ENCODE results near the gene HLA-DRA.

The HLA-DRA gene

GRCh38 chr6:32439602-32440214 lies at the start of gene HLA-DRA:
TSS of gene HLA-DRA (plus strand) at chr6:32439887. CDS start at chr6:32439951, 64 bp downstream.
- H3K4me2 ChIP-seq: peak within 1 kb of the TSS; percentile 81
- peak within 1 kb of the TSS; percentile 98 for H3K9ac ChIP-seq
- no peaks in the 10 kb centered on the region for H3K9me3 ChIP-seq
- TF ChIP-seq Cebpa-rat (IDR thresholded peaks at IDR 0.05): no peak
- H3K4me1 ChIP-seq: peaks cover 72% of the 10 kb centered on the region
- no peaks in the 10 kb centered on the region for H3K27me3 ChIP-seq
- peaks cover 36% of the 10 kb centered on the region for H3K36me3 ChIP-seq
- peak within 1 kb of the TSS; percentile 85 for H3K4me3 ChIP-seq
- peak within 1 kb of the TSS; percentile 99 for H3K27ac ChIP-seq
- H4K20me1 ChIP-seq: peaks cover 44% of the 10 kb centered on the region

GRCh38 chr6:32391505-32391904 lies 48.2 kb upstream of the HLA-DRA start:
- no peak overlapping the region for H3K9ac ChIP-seq
- no peaks in the 10 kb centered on the region for H3K9me3 ChIP-seq
- H3K27me3 ChIP-seq: no peaks in the 10 kb centered on the region
- no peak overlapping the region for H3K27ac ChIP-seq
- H3K4me2 ChIP-seq: no peak overlapping the region
- H3K4me3 ChIP-seq: no peak overlapping the region
- no peak for TF ChIP-seq Cebpa-rat (IDR thresholded peaks at IDR 0.05)
- H4K20me1 ChIP-seq: no peaks in the 10 kb centered on the region
- peaks cover 11% of the 10 kb centered on the region for H3K4me1 ChIP-seq
- H3K36me3 ChIP-seq: no peaks in the 10 kb centered on the region

- no peaks in the 10 kb centered on the region for H4K20me1 ChIP-seq
- H3K27me3 ChIP-seq: no peaks in the 10 kb centered on the region
- H3K4me1 ChIP-seq: peaks cover 11% of the 10 kb centered on the region
- no peak for TF ChIP-seq Cebpa-rat (IDR thresholded peaks at IDR 0.05)
- H3K27ac ChIP-seq: no peak overlapping the region; the same call in 1 of the 2 replicates
- H3K4me3 ChIP-seq: no peak overlapping the region
- H3K9ac ChIP-seq: no peak overlapping the region
- H3K4me2 ChIP-seq: peak overlapping the region; percentile 47
- no peaks in the 10 kb centered on the region for H3K36me3 ChIP-seq
- no peaks in the 10 kb centered on the region for H3K9me3 ChIP-seq
Measured at GRCh38 chr6:32393665-32394420, 45.8 kb upstream of the HLA-DRA start.

- Histone ChIP-seq H3K4me1 (peaks cover 11% of the 10 kb centered on the region), H3K9me3 (no peaks in the 10 kb centered on the region), H3K4me2 (no peak overlapping the region), H3K27ac (no peak overlapping the region), H4K20me1 (no peaks in the 10 kb centered on the region), H3K4me3 (no peak overlapping the region), H3K9ac (no peak overlapping the region), H3K27me3 (no peaks in the 10 kb centered on the region), H3K36me3 (no peaks in the 10 kb centered on the region)
- no peak for TF ChIP-seq Cebpa-rat (IDR thresholded peaks at IDR 0.05)
Measured at GRCh38 chr6:32396028-32396427, 43.7 kb upstream of the HLA-DRA start.

GRCh38 chr6:32397252-32397920 lies 42.3 kb upstream of the HLA-DRA start:
- no peak overlapping the region for H3K27ac ChIP-seq
- no peak overlapping the region for H3K9ac ChIP-seq
- H3K27me3 ChIP-seq: no peaks in the 10 kb centered on the region
- H3K4me1 ChIP-seq: peaks cover 11% of the 10 kb centered on the region
- no peak overlapping the region for H3K4me2 ChIP-seq
- no peaks in the 10 kb centered on the region for H3K36me3 ChIP-seq
- H3K9me3 ChIP-seq: no peaks in the 10 kb centered on the region
- no peak overlapping the region for H3K4me3 ChIP-seq
- H4K20me1 ChIP-seq: no peaks in the 10 kb centered on the region
- TF ChIP-seq Cebpa-rat (IDR thresholded peaks at IDR 0.05): no peak

GRCh38 chr6:32401284-32401963 lies 38.3 kb upstream of the HLA-DRA start:
- H3K9me3 ChIP-seq: no peaks in the 10 kb centered on the region
- no peak overlapping the region for H3K4me2 ChIP-seq
- H3K27me3 ChIP-seq: no peaks in the 10 kb centered on the region
- H3K27ac ChIP-seq: no peak overlapping the region
- H3K4me1 ChIP-seq: no peaks in the 10 kb centered on the region
- H3K36me3 ChIP-seq: no peaks in the 10 kb centered on the region
- H3K9ac ChIP-seq: no peak overlapping the region
- no peak for TF ChIP-seq Cebpa-rat (IDR thresholded peaks at IDR 0.05)
- no peak overlapping the region for H3K4me3 ChIP-seq
- no peaks in the 10 kb centered on the region for H4K20me1 ChIP-seq

GRCh38 chr6:32402812-32403211 lies 36.9 kb upstream of the HLA-DRA start:
- no peak overlapping the region for H3K27ac ChIP-seq
- no peak overlapping the region for H3K9ac ChIP-seq
- H3K4me1 ChIP-seq: no peaks in the 10 kb centered on the region
- H3K9me3 ChIP-seq: no peaks in the 10 kb centered on the region
- no peaks in the 10 kb centered on the region for H4K20me1 ChIP-seq
- H3K27me3 ChIP-seq: no peaks in the 10 kb centered on the region
- H3K4me3 ChIP-seq: no peak overlapping the region
- TF ChIP-seq Cebpa-rat (IDR thresholded peaks at IDR 0.05): no peak
- no peaks in the 10 kb centered on the region for H3K36me3 ChIP-seq
- H3K4me2 ChIP-seq: no peak overlapping the region

- Histone ChIP-seq H3K4me1 (no peaks in the 10 kb centered on the region), H3K27ac (no peak overlapping the region), H3K36me3 (no peaks in the 10 kb centered on the region), H3K4me2 (no peak overlapping the region), H3K9me3 (no peaks in the 10 kb centered on the region), H3K4me3 (no peak overlapping the region), H4K20me1 (no peaks in the 10 kb centered on the region), H3K27me3 (no peaks in the 10 kb centered on the region), H3K9ac (no peak overlapping the region)
- no peak for TF ChIP-seq Cebpa-rat (IDR thresholded peaks at IDR 0.05)
Measured at GRCh38 chr6:32405656-32406055, 34.0 kb upstream of the HLA-DRA start.

- no peaks in the 10 kb centered on the region for H4K20me1 ChIP-seq
- no peak overlapping the region for H3K4me2 ChIP-seq
- H3K36me3 ChIP-seq: no peaks in the 10 kb centered on the region
- H3K27me3 ChIP-seq: no peaks in the 10 kb centered on the region
- H3K4me3 ChIP-seq: no peak overlapping the region
- no peaks in the 10 kb centered on the region for H3K4me1 ChIP-seq
- no peaks in the 10 kb centered on the region for H3K9me3 ChIP-seq
- no peak for TF ChIP-seq Cebpa-rat (IDR thresholded peaks at IDR 0.05)
- no peak overlapping the region for H3K27ac ChIP-seq
- no peak overlapping the region for H3K9ac ChIP-seq
Measured at GRCh38 chr6:32406197-32406596, 33.5 kb upstream of the HLA-DRA start.
